Activated naive CD4-positive, alpha-beta T cell treated with anti-CD3 and anti-CD28 coated beads, Interleukin-2, amount 50 U/mL, for 24 hours (primary cell): ENCODE results near the gene SMARCC1.
"Not testable (repeated sequence)": the region's sequence is repeated elsewhere in the genome, so short reads cannot be mapped to it uniquely, and the experiment has no call there.

Source experiments
- H3K27ac Mint-ChIP-seq: one replicate; pipeline ENCODE4 v1.8.0; 2021; ENCODE audit warnings: mild to moderate bottlenecking, mixed read lengths
- H3K27me3 Mint-ChIP-seq: one replicate; pipeline ENCODE4 v1.8.0; 2021; ENCODE audit warnings: mixed read lengths
- H3K36me3 Mint-ChIP-seq: one replicate; pipeline ENCODE4 v1.8.0; 2021; ENCODE audit warnings: mixed read lengths
- H3K4me1 Mint-ChIP-seq: one replicate; pipeline ENCODE4 v1.8.0; 2021; ENCODE audit warnings: mixed read lengths
- H3K4me3 Mint-ChIP-seq: one replicate; pipeline ENCODE4 v1.8.0; 2021; ENCODE audit warnings: mild to moderate bottlenecking, mixed read lengths
- H3K9me3 Mint-ChIP-seq: one replicate; pipeline ENCODE4 v1.8.0; 2021; ENCODE audit warnings: mixed read lengths

Gene SMARCC1

DNA sequence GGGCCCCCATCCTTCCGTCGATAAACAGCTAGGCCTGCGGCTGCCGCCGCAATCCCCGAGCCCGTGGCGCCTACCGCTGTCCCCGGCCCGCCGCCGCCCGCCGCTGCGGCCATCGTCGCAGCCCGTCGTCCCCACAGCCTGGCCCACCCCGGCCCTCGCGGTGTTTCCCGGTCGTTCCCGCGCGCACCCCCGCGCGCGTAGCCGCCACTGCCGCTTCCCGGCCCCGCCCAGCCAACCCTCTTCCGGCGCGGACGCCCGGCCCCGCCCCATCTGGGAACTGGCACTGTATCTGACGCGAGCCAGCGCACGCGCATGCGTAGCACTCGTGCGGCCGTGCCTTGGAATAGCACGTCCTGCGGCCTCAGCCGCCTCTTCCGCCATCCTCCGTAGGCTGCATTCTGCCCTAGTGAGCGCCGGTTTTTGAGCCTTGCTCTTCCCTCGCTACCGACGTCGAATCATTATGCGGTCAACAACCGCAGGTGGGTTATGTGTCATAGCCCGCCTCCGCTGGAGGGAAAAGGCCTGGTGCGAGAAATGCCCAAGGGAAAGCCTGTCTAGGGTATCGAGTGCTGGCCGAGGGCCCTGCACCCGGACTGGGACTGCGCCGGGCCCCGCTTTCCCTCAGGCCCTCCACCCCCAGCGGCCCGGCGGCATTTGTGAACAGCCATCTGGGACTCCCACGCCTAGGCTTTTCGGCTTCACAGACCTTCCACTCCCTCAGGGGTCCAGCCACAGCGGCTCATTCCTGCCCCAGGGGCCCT is at the start of gene SMARCC1:
Gene SMARCC1, minus strand, starts transcription at position 209 of the 761 bp plus-strand sequence. Its CDS starts 96 bp downstream, at position 113.
- H3K36me3 Mint-ChIP-seq, result no peaks in the 10 kb centered on the region

DNA sequence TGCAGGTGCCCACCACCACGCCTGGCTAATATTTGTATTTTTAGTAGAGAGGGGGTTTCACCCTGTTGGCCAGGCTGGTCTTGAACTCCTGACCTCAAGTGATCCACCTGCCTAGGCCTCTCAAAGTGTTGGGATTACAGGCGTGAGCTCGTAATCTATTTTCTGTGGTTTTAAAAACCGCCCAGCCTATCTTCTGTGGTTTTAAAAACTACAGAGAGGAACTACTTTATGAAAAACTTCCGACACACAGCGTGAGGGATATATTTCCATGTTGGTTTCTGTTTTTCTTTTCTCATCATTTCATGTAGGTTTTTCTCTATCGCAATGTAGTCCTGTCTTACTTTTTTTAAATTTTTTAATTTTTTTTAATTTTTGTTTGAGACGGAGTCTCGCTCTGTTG is 47.8 kb upstream of the SMARCC1 start:
- H3K9me3 Mint-ChIP-seq, H3K4me3 Mint-ChIP-seq, H3K27me3 Mint-ChIP-seq: not testable (repeated sequence)
- H3K4me1 Mint-ChIP-seq, result peaks cover 37% of the 10 kb centered on the region
- peak overlapping the region; percentile 56 for H3K27ac Mint-ChIP-seq
- H3K36me3 Mint-ChIP-seq, result peaks cover 18% of the 10 kb centered on the region

More for the DNA sequence above, at the start of gene SMARCC1:
- Mint-ChIP-seq H3K9me3 (no peaks in the 10 kb centered on the region), H3K27ac (peak within 1 kb of the TSS; percentile 98), H3K4me1 (peaks cover 21% of the 10 kb centered on the region), H3K27me3 (no peaks in the 10 kb centered on the region), H3K4me3 (peak within 1 kb of the TSS; percentile 95)

DNA sequence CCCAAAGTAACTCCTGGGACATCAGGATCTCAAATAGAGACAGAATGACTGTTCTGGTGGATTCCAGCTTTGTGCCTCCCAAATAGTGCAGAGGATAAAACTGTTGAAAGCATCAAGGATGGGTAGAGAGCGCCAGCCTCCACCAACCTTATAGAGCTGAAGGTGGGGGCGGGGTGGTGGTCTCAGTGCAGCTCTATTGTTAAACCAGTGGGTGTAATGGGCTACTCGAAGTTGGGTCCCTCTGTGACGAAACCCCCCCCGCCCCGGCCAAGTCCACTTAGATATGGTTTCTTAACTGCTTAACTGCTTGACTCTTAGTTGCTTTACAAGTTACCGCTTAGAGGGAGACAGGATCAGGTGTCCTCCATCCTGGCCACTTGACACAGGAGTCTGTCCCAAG is 43.9 kb upstream of the SMARCC1 start:
- no peaks in the 10 kb centered on the region for H3K9me3 Mint-ChIP-seq
- H3K27ac Mint-ChIP-seq, result peak overlapping the region; percentile 88
- H3K4me1 Mint-ChIP-seq, result peaks cover 34% of the 10 kb centered on the region
- peak overlapping the region; percentile 92 for H3K4me3 Mint-ChIP-seq
- H3K27me3 Mint-ChIP-seq, result no peaks in the 10 kb centered on the region
- H3K36me3 Mint-ChIP-seq, result peaks cover 13% of the 10 kb centered on the region

DNA sequence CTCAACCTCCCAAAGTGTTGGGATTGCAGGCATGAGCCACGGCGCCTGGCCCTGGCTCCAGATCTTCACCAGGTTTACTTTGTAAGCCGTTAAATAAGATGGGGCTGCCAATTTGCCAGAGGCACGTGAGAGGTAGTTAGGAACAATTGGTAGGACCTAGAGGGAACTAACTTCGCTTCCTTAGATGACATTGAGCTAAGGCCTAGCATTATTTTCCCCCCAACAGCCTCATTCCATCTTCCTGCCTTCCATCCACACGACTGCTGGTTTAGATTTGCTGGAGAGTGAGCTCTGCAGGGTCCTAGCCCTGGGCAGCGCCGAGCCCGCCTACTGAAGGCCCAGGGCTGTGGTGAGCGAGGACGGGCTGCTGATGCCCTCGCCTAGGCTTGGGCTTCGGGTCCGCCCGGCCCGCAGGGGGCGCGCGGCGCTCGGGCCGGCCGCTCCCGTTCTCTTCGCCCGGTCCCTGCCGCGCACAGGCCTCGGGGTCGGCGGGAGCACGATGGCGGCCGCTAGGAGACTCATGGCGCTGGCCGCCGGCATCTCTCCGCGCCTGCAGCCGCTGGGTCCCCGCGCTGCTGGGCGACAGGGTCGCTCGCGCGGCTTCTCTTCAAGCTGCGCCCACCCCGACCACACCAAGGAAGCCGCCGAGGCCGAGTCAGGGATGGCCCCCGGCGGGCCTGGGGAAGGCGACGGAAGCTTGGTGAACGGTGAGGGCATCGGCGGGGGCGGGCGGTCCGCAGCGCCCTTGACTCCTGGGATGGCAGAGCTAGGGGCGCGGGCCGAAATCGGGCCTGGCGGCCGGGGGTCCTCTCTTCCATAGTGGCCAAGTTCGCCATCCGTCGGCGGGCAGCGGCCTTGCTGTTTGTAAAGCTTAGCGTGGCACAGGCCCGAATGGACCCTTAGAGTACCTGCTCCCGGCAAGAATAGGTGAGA is 43.1 kb upstream of the SMARCC1 start:
- H3K9me3 Mint-ChIP-seq, result no peaks in the 10 kb centered on the region
- H3K27me3 Mint-ChIP-seq, result no peaks in the 10 kb centered on the region
- peak overlapping the region; percentile 92 for H3K4me3 Mint-ChIP-seq
- H3K4me1 Mint-ChIP-seq, result peaks cover 32% of the 10 kb centered on the region
- peaks cover 13% of the 10 kb centered on the region for H3K36me3 Mint-ChIP-seq
- H3K27ac Mint-ChIP-seq, result peak overlapping the region; percentile 96

DNA sequence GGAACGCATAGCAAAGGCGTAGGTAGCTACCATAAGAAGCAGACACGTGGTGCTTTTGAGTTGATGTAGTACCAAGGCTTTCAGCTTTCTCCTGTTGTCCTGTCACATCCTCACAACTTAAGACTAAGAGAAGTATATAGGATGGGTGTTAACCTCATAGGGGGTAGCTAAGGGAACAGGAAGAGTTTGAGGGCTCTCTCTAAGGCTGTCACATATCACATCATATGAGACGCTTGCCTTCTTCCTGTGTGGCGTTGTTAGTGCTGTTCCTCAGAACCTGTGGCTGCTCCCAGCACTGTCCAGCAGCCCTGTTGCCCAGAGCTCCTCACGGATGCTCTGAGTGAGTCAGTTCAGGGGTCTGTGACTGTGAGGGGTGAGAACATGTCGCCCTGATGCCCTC is 35.9 kb upstream of the SMARCC1 start:
- H3K4me1 Mint-ChIP-seq, result peaks cover 7% of the 10 kb centered on the region
- no peak overlapping the region for H3K4me3 Mint-ChIP-seq
- no peaks in the 10 kb centered on the region for H3K27me3 Mint-ChIP-seq
- H3K27ac Mint-ChIP-seq, result no peak overlapping the region
- H3K36me3 Mint-ChIP-seq, result peaks cover 6% of the 10 kb centered on the region
- H3K9me3 Mint-ChIP-seq, result no peaks in the 10 kb centered on the region

DNA sequence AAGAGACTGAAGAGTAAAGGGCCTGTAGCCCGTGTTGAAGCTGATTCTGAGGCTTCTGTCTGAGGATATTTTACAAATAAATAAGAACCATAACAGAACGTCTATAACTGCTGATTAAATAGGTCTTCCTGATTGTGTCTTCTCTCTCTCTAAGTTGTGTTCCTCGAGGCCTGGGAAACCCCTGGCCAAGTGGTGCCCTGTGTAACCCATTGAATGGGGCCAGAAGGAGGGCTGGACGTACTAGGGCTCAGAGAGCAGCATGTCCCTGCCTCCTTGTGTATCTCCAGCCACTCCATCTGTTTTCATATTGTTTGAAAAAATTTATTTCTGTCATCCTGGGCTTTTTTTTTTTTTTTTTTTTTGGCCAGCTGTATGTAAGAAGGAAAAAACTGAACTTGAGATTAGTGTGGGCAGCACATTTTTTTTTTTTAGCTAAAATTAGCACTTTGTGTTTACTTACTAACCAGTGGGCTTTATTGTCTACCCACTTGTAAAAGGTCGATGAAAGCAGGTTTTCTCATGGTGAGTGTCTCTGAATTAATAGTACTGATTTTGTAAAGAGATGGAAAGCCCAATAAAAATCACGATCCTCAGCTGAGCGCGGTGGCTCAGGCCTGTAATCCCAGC is 32.0 kb upstream of the SMARCC1 start:
- Mint-ChIP-seq H3K4me3 (no peak overlapping the region), H3K36me3 (peaks cover 3% of the 10 kb centered on the region), H3K4me1 (peaks cover 12% of the 10 kb centered on the region), H3K9me3 (no peaks in the 10 kb centered on the region), H3K27me3 (no peaks in the 10 kb centered on the region), H3K27ac (peak overlapping the region; percentile 85)

DNA sequence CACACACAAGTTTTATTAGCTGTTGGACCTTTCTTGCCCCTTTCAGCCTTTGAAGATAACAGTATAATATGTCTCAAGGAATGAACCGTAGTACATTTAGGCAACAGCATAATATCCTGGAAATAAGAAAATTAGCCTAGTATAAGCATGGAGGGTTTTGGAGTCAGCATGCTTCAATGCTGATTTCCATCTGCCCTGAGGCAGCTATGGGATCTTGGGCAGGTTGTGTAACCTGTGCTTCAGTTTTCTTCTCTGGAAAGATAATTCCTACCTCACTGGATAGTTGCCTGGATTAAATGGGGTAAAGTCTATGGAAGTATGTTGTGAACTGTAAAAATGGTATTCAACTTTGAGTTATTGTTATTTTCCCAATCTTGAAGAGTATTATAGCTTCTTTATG is 22.9 kb upstream of the SMARCC1 start:
- peak overlapping the region; percentile 96 for H3K4me3 Mint-ChIP-seq
- H3K9me3 Mint-ChIP-seq, result no peaks in the 10 kb centered on the region
- peaks cover 18% of the 10 kb centered on the region for H3K4me1 Mint-ChIP-seq
- no peaks in the 10 kb centered on the region for H3K36me3 Mint-ChIP-seq
- peak overlapping the region; percentile 77 for H3K27ac Mint-ChIP-seq
- H3K27me3 Mint-ChIP-seq, result no peaks in the 10 kb centered on the region

DNA sequence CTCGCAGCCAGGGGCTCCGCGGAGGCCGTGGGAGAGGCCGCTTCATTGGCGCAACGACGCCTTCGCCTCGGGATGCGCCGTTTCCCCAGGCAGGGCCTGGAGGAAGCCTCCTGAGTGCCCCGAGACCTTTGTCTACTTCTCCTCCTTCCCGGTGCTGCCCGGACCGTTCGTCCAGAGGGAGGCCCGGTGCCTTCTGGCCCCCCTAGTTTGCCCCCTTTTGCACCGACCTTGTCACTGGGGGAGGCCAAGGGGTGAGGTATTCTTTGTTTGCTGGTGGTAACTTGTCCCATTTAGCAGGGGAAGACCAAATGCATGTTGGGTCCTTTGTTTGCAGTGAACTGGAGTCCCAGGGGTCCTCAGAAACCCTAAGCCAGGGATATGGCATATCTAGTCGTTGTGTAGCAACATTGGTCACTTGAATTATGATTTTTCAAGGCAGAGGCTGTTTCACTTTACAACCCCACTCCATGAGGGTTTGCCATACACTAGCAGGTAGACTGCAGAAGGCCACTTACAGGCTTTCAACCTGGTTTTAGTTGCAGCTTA is 21.9 kb upstream of the SMARCC1 start:
- H3K27ac Mint-ChIP-seq, result peak overlapping the region; percentile 92
- H3K4me1 Mint-ChIP-seq, result peaks cover 18% of the 10 kb centered on the region
- peak overlapping the region; percentile 96 for H3K4me3 Mint-ChIP-seq
- no peaks in the 10 kb centered on the region for H3K9me3 Mint-ChIP-seq
- no peaks in the 10 kb centered on the region for H3K27me3 Mint-ChIP-seq
- H3K36me3 Mint-ChIP-seq, result no peaks in the 10 kb centered on the region

DNA sequence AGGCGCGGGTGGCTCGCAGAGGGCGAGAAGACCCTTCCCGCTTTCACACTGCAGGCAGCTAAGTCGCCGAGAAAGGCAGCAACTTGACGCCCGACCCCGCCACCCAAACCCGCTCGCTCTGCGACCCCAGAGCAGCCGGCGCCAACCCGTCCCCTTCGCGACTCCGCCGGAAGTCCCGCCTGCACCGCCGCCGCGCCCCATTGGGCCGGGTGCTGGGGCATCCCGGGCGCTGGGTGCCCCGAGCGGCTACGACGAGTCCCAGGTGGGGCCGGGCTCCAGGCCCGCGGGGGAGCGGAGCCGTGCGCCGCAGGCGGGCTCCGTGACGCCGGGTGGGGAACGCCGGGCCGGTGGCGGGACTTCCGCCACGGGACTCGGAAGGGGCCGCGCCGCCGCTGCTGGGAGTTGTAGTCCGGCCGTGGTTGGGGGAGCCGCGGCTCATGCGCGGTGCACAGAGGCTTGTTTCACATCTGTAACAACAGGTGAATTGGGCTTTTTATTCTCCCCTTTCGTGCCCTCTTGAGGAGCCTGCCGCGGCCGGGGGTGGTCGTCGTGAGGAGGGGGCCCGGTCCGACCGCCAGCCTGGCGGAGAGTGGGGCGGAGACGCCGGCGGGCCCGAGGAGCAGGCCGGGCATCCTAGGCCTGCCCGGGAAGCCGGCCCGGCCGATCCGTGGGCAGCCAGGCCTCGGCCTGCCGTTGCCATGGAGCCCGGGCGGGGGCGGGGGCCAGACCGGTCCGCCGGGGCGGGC is 21.2 kb upstream of the SMARCC1 start, which contains the start of gene DHX30:
Gene DHX30, plus strand, starts transcription at position 405 of the 746 bp plus-strand sequence. CDS start 7,546 bp downstream, outside the sequence.
- peaks cover 18% of the 10 kb centered on the region for H3K4me1 Mint-ChIP-seq

DNA sequence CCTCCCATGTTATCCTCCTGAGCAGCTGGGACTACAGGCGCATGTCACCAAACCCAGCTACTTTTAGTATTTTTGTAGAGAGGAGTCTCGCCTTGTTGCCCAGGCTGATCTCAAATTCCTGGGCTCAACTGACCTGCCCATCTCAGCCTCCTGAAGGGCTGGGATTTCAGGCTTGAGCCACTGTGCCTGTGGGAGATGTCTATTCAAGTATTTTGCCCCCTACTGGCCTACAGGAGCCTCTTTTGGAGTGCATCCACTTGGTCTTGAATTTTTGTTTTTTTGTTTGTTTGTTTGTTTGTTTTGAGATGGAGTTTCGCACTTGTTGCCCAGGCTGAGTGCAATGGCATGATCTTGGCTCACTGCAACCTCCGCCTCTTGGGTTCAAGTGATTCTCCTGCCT is 18.0 kb upstream of the SMARCC1 start:
- Mint-ChIP-seq H3K27ac (no peak overlapping the region), H3K27me3 (no peaks in the 10 kb centered on the region), H3K4me1 (peaks cover 17% of the 10 kb centered on the region), H3K9me3 (no peaks in the 10 kb centered on the region), H3K4me3 (no peak overlapping the region), H3K36me3 (no peaks in the 10 kb centered on the region)

More for the DNA sequence above, 21.2 kb upstream of the SMARCC1 start, which contains the start of gene DHX30:
- no peaks in the 10 kb centered on the region for H3K27me3 Mint-ChIP-seq
- H3K4me3 Mint-ChIP-seq, result peak within 1 kb of the TSS; percentile 96
- peak within 1 kb of the TSS; percentile 94 for H3K27ac Mint-ChIP-seq
- no peaks in the 10 kb centered on the region for H3K9me3 Mint-ChIP-seq
- no peaks in the 10 kb centered on the region for H3K36me3 Mint-ChIP-seq

DNA sequence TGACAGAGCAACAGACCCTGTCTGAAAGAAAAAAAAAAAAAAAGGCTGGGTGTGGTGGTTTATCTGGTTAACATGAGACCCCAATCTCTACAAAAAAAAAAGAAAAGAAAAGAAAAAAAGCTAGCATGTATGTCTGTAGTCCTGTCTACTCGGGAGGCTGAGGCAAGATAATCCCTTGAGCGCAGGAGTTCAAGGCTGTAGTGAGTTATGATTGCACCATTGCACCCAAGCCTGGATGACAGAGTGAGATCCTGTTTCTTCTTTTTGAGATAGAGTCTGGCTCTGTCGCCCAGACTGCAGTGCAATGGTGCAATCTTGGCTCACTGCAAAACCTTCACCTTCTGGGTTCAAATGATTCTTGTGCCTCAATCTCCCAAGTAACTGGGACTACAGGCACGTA is 12.9 kb upstream of the SMARCC1 start:
- no peaks in the 10 kb centered on the region for H3K9me3 Mint-ChIP-seq
- no peak overlapping the region for H3K27ac Mint-ChIP-seq
- no peaks in the 10 kb centered on the region for H3K36me3 Mint-ChIP-seq
- no peaks in the 10 kb centered on the region for H3K4me1 Mint-ChIP-seq
- no peaks in the 10 kb centered on the region for H3K27me3 Mint-ChIP-seq
- no peak overlapping the region for H3K4me3 Mint-ChIP-seq

DNA sequence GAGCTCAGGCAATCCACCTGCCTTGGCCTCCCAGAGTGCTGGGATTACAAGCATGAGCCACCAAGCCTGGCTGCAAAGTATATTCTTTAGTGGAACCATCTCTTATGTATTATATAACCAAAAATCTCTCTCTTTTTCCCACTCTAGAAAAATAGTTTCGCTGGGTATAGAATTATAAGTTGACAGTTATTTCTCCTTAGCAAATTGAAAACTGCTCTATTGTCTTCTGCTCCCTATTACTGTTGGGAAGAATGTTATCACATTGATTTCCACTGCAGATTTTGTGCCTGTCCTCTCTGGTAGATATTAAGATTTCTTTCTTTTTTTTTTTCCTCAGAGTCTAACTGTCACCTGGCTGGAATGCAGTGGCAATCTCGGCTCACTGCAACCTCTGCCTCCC is 11.0 kb upstream of the SMARCC1 start:
- H3K27me3 Mint-ChIP-seq, result no peaks in the 10 kb centered on the region
- no peak overlapping the region for H3K27ac Mint-ChIP-seq
- H3K4me3 Mint-ChIP-seq, result no peak overlapping the region
- H3K36me3 Mint-ChIP-seq, result no peaks in the 10 kb centered on the region
- H3K4me1 Mint-ChIP-seq, result peaks cover 4% of the 10 kb centered on the region
- no peaks in the 10 kb centered on the region for H3K9me3 Mint-ChIP-seq

DNA sequence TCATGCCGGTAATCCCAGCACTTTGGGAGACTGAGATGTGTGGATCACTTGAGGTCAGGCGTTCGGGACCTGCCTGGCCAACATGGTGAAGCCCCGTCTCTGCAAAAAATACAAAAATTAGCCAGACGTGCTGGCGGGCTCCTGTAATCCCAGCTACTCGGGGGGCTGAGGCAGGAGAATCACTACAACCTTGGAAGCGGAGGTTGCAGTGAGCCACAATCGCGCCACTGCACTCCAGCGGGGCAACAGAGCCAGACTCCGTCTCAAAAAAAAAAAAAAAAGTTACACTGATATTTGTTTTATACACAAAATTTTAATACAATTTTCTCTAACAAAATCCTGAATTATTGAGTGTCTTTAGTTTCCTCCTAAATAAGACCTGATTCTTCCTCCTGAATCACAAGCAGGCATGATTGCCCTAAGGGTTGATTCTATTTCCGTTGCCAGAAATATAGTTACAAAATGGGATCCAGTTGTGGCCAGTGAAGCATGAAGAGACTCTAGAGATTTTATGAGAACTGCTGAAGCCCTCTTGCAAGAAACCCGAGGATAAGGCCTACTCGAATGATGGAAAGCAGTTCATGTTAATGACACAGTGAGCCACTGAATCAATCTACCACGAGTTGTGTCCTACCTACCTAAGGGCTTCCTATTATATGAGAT is 9.6 kb upstream of the SMARCC1 start:
- Mint-ChIP-seq H3K9me3 (no peaks in the 10 kb centered on the region), H3K27ac (no peak overlapping the region), H3K36me3 (no peaks in the 10 kb centered on the region), H3K4me3 (no peak overlapping the region), H3K4me1 (peaks cover 4% of the 10 kb centered on the region), H3K27me3 (no peaks in the 10 kb centered on the region)

DNA sequence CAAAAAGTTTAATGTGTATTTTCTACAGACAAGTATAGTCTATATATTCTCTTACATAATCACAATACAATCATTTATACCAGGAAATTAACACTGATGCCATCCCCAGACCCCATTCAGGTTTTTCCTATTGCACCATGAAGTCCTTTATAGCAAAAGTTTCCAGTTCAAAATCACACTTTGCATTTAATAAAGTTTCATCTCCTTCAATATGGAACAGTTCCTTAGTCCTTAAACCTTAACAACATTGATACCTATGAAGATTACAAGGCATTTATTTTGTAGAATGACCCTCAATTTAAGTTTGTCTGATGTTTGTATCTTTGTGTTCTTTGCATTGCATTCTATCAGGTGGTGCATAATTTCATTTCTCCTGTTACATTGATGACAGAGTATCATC is 2.0 kb upstream of the SMARCC1 start:
- no peaks in the 10 kb centered on the region for H3K9me3 Mint-ChIP-seq
- H3K27ac Mint-ChIP-seq, result no peak overlapping the region
- no peaks in the 10 kb centered on the region for H3K27me3 Mint-ChIP-seq
- no peaks in the 10 kb centered on the region for H3K36me3 Mint-ChIP-seq
- peaks cover 25% of the 10 kb centered on the region for H3K4me1 Mint-ChIP-seq
- no peak overlapping the region for H3K4me3 Mint-ChIP-seq
